OCI-LY1 (cell line): ENCODE measurements around the gene CNTNAP5.

Experiments
- CTCF ChIP-seq: fragments of 200-600 bp; sonication (generic), shearing (Covaris generic); IDR thresholded peaks from 2 replicates; pipeline ENCODE4 v1.5.1; 2017; ENCODE audit warnings: mild to moderate bottlenecking, antibody characterized with exemption, low read length, moderate library complexity, mixed read lengths
- EZH2 ChIP-seq: fragments of 200-600 bp; sonication (generic), shearing (Covaris generic); IDR thresholded peaks from 2 replicates; pipeline ENCODE4 v1.8.0; 2017; ENCODE audit warnings: borderline replicate concordance, mixed run types, mild to moderate bottlenecking, antibody characterized with exemption, low read length, moderate library complexity, mixed read lengths

DNA sequence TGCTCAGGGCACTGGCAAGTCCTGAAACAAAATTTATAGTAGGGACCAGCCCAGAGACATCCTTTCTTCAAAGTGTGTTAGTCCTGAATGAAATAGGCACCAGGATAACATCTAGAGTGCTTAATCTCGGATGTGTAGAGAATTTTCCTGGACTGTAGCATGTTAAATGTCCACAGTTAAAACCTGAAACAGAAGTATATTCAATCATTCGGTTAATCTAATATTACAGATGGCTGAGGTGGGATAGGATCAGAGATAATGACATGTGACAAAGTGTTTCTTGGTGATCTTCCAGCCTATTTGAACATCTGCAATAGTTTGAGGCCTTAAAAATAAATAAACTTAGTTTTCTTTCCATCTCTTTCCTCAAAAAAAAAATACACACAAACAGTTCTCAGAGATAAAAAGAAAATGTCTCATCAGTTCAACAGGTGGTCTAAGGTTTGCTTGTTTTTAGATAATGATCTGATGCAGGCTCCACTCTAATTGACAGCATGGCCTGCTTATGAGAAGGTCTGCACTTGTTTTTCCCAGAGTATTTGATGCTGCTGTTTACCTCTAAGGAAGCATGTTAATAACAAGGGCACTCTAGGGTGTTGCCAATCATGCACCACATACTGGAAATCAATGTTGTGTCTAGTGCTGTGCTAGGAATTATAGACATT is 25.9 kb downstream of the CNTNAP5 start:
- TF ChIP-seq CTCF: no peak
- TF ChIP-seq EZH2: no peak
